SIG-M5 (cell line): ENCODE measurements around the gene USP14.

ENCODE experiments used
- DNase-seq: peaks from one replicate; lab custom pipeline; 2025; lab: John Stamatoyannopoulos, UW

The USP14 gene

GRCh38 chr18:159933-160332 is 1.6 kb downstream of the USP14 start:
- DNase-seq = no peak

GRCh38 chr18:160831-161570 is 2.6 kb downstream of the USP14 start:
- no peak for DNase-seq

DNA sequence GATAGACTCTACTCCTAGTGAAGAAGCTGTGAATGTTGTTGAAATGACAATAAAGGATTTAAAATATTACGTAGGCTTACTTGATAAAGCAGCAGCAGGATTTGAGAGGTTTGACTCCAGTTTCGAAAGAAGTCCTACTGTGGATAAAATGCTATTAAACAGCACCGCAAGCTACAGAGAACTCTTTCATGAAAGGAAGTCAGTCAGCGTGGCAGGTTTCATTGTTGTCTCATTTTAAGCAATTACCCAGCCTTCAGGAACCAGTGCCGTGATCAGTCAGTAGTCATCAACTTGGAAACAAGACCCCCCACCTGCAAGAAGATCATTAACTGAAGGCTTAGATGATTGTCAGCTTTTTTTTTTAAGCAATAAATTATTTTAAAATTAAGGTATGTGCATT is 14.0 kb downstream of the USP14 start:
- no peak for DNase-seq

GRCh38 chr18:179499-179898 is 21.1 kb downstream of the USP14 start:
- DNase-seq = no peak

- no peak for DNase-seq
Measured at GRCh38 chr18:181711-182110, 23.4 kb downstream of the USP14 start.

DNA sequence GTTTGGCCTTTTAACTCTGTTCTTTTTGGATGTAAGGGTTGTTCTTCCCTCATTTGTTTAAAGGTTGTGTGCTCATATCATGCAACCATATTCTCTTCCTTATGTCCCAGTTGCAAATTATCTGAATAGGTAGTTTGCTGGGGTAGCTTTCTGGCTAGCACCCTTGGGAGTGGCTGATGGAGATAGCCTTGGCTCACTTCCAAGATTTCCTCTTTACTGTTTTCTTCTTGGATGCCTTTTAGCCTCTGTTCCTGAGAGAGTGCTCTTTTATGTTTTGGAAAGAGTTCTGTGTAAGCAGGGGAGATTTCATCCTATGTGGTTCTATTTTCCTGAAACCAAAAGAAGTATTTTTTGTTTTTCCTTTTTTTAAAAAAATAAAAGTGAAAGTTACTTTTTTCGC is 25.4 kb downstream of the USP14 start:
- DNase-seq = no peak

DNA sequence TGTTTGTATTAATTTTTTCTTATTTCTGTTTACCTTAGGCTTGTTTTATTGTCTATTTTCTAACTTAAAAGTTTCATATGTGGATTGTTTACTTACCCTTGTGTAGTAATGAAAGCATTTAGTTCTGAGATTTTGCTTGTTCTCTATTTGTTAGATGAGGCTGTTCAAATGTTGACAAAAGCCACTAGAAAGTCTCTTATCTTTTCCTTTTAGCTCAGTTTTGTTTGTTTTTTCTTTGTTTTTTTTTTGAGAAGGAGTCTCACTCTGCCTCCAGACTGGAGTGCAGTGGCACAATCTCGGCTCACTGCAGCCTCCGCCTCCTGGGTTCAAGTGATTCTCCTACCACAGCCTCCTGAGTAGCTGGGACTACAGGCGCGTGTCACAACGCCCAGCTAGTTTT is 30.9 kb downstream of the USP14 start:
- DNase-seq = no peak

GRCh38 chr18:191725-192124 is 33.4 kb downstream of the USP14 start:
- DNase-seq = no peak

DNA sequence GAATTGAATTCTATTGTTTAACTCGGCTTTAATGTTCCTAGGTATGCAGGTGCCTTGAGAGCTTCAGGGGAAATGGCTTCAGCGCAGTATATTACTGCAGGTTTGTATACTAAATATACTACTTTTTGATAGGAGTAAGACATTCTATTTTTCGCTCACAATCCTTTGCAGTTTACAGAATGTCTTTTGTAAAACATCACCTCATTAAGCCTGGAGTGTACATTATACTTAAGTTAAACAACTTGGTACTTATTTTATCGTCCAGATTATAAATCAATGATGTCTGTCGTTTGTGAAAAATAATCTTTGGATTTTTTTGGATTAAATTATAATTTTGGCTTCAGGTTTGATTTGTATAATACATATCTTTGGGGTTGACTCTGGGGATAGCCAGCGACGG is 34.4 kb downstream of the USP14 start:
- no peak for DNase-seq

- no peak for DNase-seq
Measured at GRCh38 chr18:195651-196050, 37.3 kb downstream of the USP14 start.

GRCh38 chr18:199214-199613 is 40.9 kb downstream of the USP14 start:
- DNase-seq = no peak

- DNase-seq = no peak
Measured at GRCh38 chr18:199768-200167, 41.4 kb downstream of the USP14 start.

DNA sequence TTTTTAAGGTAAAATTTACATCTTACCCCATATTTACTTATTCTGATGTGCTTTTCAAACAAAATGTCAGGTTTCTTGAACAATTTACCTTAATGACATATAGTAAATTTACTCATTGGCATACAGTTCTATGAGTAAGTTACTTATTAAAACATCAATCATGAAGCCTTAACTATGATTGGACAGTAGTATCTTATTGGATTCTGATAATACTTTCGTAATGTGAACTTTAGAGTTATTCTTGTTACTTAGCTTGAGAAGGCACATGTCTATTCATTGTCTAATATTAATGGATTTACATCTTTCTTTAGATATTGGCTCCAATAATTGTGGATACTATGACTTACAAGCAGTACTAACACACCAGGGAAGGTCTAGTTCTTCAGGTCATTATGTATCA is 51.7 kb downstream of the USP14 start:
- DNase-seq = no peak

DNA sequence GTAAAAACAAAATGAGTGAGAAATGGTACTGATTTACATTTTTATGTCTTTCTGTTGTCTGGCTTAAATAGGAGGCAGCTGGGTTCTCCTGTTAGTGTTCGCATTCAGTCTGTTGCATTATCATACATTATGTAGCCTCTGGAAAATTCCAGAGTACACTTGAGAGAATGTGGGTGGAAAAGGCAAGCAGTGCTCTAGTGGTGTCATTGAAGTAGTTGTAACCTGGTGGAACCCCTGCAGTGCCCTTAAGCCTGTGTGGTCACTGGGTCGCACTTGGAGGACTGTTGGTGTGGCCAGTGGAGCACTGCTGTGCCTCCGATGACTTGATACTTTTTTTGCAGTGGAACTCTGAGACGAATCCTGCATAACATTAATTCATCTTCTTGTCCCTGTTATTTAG is 52.4 kb downstream of the USP14 start:
- DNase-seq = no peak

DNA sequence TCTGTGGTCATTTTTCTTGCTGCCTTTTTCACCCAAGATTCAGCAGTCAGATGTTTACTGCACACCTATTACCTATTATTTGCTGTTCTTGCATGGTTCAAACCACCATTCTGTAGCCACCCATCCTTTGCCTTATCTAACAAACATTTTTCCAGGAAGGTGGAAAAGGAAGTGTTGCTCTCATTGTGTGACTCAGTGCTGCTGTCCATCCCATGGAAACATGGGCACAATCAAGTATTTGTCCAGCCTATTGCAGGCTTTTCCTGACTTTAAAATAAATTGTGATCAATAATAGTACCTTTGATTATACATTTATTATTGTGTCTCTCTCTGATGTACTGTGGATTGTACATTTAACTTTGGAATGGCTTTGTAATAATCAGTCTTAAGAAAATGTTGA is 53.2 kb downstream of the USP14 start:
- DNase-seq = no peak

DNA sequence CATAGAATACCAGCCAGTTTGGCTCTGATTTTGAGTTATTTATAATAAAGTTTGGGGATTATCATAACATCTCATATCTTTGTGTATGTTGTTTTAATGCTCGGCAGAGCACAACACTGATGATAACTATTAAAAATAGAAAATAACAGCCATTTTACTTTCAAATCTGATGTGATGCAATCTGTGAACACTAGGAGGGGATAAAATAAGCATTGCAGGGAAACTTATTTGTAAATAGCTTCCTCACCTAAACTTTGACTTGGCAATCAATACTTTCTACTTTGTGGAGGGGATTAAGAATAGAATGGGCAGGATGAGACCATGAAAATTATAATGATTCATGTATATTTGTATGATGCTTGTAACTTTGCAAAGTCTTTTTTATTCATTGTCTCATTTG is 54.4 kb downstream of the USP14 start:
- DNase-seq = no peak

GRCh38 chr18:213505-213904 is 55.1 kb downstream of the USP14 start:
- no peak for DNase-seq

- DNase-seq = no peak
Measured at GRCh38 chr18:213966-214365, 55.6 kb downstream of the USP14 start.

DNA sequence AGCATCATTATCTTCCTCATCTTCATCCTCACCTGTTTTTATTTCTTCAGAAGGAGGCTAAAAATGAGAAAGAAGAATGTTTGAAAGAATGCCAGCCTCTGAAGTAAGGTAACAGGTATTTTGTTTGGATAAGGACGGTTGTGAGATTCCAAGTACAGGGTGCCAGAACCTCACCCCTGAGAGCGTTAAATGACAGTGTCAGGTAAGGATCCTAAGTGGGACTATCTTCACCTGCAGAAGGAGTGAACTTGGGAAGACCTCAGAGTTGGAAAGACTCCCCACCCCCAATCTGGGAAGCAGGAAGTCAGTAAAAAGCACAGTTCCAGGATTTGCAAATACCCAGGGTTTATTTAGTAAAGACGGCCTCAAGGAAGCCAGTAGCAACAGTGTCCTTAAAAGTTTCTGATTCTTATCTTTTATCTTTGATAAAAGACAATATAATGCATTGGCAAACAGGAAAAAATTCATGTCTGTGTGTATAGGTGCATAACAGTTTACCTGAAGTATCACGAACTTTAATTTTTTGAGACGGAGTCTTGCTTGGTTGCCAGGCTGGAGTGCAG is 57.2 kb downstream of the USP14 start:
- no peak for DNase-seq

DNA sequence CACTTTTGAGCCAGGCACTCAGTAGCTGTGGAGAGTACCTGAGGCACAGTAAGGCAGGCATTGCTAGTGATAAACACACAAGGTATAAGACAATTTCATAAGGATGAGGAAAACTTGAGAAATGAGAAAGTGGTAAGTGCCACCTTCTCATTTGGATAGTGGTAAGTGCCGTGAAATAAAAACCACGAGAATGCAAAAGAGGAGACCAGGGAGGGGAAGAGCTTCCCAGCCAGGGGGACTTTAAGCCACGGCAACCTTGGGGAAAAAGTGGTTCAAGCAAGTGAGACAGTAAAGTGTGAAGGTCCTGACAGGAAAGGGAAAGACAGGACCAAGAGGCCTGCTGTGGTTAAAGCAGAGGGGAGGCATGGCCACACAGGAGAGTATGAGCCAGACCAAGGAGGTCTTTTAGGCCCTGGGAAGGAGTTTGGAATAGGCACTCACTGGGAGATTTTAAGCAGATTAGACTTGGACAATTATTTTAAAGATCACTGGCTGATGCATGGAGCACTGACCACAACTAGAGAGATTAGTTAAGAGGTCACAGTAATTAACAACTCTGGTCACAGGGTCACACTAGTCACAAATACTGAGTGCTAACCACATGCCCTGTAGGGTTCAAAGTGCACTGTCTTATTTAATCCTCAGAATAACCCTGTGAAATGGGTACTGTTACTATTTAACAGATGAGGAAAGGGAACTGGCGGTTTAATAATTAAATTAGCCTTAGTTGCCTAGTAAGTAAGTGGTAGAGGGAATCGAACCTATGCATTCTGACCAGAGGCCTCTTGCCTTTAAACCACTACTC is 59.4 kb downstream of the USP14 start:
- DNase-seq = no peak

DNA sequence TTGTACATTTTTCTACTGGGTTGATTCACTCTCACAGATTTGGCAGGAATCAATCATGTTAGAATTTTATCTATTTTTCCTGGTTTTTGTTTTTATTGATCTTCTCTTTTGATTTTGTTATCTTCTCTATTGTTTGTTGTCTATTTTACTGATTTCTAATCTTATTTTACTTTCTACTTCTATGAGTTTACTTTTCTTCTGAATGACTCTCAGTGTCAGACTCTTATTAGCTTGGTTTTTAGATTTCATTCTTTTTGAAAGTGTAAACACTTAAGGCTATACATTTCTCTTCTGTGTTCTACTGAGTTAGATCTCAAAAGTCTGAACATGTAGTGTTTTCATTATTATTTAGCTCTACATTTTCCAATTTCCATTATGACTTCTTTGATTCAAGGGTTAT is 62.4 kb downstream of the USP14 start:
- no peak for DNase-seq

GRCh38 chr18:225745-226144 is 67.4 kb downstream of the USP14 start:
- DNase-seq = no peak

DNA sequence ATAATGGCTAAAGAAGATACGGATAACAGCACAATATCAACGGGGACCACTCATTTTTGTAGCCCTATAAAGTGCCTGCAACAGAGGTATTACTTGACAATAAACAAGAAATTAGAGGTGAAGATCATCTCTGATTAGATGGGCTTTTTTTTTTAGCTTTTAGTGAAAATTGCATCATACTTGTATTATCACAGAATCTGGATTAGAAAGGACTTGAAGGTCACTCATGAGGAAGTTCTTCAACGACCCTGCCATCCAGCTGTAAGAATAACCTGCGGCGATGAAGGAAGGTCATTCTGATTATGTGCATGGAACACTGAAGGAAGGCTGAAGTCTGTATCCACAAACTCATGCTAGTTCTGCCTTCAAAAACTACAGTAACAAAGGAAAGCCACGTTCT is 69.0 kb downstream of the USP14 start:
- DNase-seq = no peak
